ENCODE results near the gene TC2N.
"Not testable (repeated sequence)": the region's sequence is repeated elsewhere in the genome, so short reads cannot be mapped to it uniquely, and the experiment has no call there.

The TC2N gene

GRCh38 chr14:91743305-91743653 lies 124.1 kb downstream of the TC2N start:
- no peaks in the 10 kb centered on the region for H3K4me1 ChIP-seq (ENCODE audit: insufficient read depth, low read length, severe bottlenecking)
- H2AFZ ChIP-seq (ENCODE audit: low read length), result no peak overlapping the region
- no peak overlapping the region for H3K4me3 ChIP-seq (ENCODE audit: low read depth, low read length, poor library complexity, severe bottlenecking)
- H3F3A ChIP-seq (ENCODE audit: insufficient read depth, low read length), result no peaks in the 10 kb centered on the region
- H3K9me2 ChIP-seq (ENCODE audit: low read depth, low read length), result no peaks in the 10 kb centered on the region
- no peaks in the 10 kb centered on the region for H3K36me3 ChIP-seq (ENCODE audit: insufficient read depth, low read length)
- no peak overlapping the region for H3K27ac ChIP-seq (ENCODE audit: low read depth, low read length, poor library complexity, severe bottlenecking)
- no peak overlapping the region for H3K9ac ChIP-seq (ENCODE audit: low read length)
- no peaks in the 10 kb centered on the region for H3K9me3 ChIP-seq (ENCODE audit: low read length)
- no peak for TF ChIP-seq EZH2 (IDR thresholded peaks at IDR 0.05; ENCODE audit: borderline replicate concordance, low read length)
- no peak for TF ChIP-seq CTCF (IDR thresholded peaks at IDR 0.05; ENCODE audit: low read length)
- no peaks in the 10 kb centered on the region for H3K79me2 ChIP-seq (ENCODE audit: insufficient read depth, low read length)
- no peaks in the 10 kb centered on the region for H3K27me3 ChIP-seq (ENCODE audit: insufficient read depth, low read length)
- H3K4me2 ChIP-seq (ENCODE audit: low read length), result no peak overlapping the region
- no peaks in the 10 kb centered on the region for H4K20me1 ChIP-seq (ENCODE audit: insufficient read depth, low read length)

GRCh38 chr14:91742621-91743304 lies 124.6 kb downstream of the TC2N start:
- Histone ChIP-seq H3K9ac (ENCODE audit: low read length) (no peak overlapping the region), H3K36me3 (ENCODE audit: insufficient read depth, low read length) (no peaks in the 10 kb centered on the region), H3K4me3 (ENCODE audit: low read depth, low read length, poor library complexity, severe bottlenecking) (no peak overlapping the region), H3K27me3 (ENCODE audit: insufficient read depth, low read length) (no peaks in the 10 kb centered on the region), H3K9me3 (ENCODE audit: low read length) (no peaks in the 10 kb centered on the region), H4K20me1 (ENCODE audit: insufficient read depth, low read length) (no peaks in the 10 kb centered on the region), H3K27ac (ENCODE audit: low read depth, low read length, poor library complexity, severe bottlenecking) (no peak overlapping the region), H3K4me2 (ENCODE audit: low read length) (no peak overlapping the region), H3F3A (ENCODE audit: insufficient read depth, low read length) (no peaks in the 10 kb centered on the region), H3K4me1 (ENCODE audit: insufficient read depth, low read length, severe bottlenecking) (no peaks in the 10 kb centered on the region), H2AFZ (ENCODE audit: low read length) (no peak overlapping the region), H3K9me2 (ENCODE audit: low read depth, low read length) (no peaks in the 10 kb centered on the region), H3K79me2 (ENCODE audit: insufficient read depth, low read length) (no peaks in the 10 kb centered on the region)
- TF ChIP-seq EZH2 (IDR thresholded peaks at IDR 0.05; ENCODE audit: borderline replicate concordance, low read length) (no peak), CTCF (IDR thresholded peaks at IDR 0.05; ENCODE audit: low read length) (no peak)

GRCh38 chr14:91739867-91740266 lies 127.5 kb downstream of the TC2N start:
- not testable (repeated sequence) for H3K27ac ChIP-seq (ENCODE audit: low read depth, low read length, poor library complexity, severe bottlenecking); H3K4me3 ChIP-seq (ENCODE audit: low read depth, low read length, poor library complexity, severe bottlenecking); H3K4me1 ChIP-seq (ENCODE audit: insufficient read depth, low read length, severe bottlenecking); H3F3A ChIP-seq (ENCODE audit: insufficient read depth, low read length); H3K9me3 ChIP-seq (ENCODE audit: low read length); H3K27me3 ChIP-seq (ENCODE audit: insufficient read depth, low read length); H3K9ac ChIP-seq (ENCODE audit: low read length); H2AFZ ChIP-seq (ENCODE audit: low read length); H3K79me2 ChIP-seq (ENCODE audit: insufficient read depth, low read length); H3K4me2 ChIP-seq (ENCODE audit: low read length); H3K36me3 ChIP-seq (ENCODE audit: insufficient read depth, low read length); H4K20me1 ChIP-seq (ENCODE audit: insufficient read depth, low read length); H3K9me2 ChIP-seq (ENCODE audit: low read depth, low read length)

- Histone ChIP-seq H2AFZ (ENCODE audit: low read length) (no peak overlapping the region), H3F3A (ENCODE audit: insufficient read depth, low read length) (no peaks in the 10 kb centered on the region), H3K4me1 (ENCODE audit: insufficient read depth, low read length, severe bottlenecking) (no peaks in the 10 kb centered on the region), H3K9ac (ENCODE audit: low read length) (no peak overlapping the region), H3K27ac (ENCODE audit: low read depth, low read length, poor library complexity, severe bottlenecking) (no peak overlapping the region), H3K9me2 (ENCODE audit: low read depth, low read length) (no peaks in the 10 kb centered on the region), H3K4me2 (ENCODE audit: low read length) (no peak overlapping the region), H3K79me2 (ENCODE audit: insufficient read depth, low read length) (no peaks in the 10 kb centered on the region), H3K36me3 (ENCODE audit: insufficient read depth, low read length) (no peaks in the 10 kb centered on the region), H3K27me3 (ENCODE audit: insufficient read depth, low read length) (no peaks in the 10 kb centered on the region), H4K20me1 (ENCODE audit: insufficient read depth, low read length) (no peaks in the 10 kb centered on the region), H3K9me3 (ENCODE audit: low read length) (no peaks in the 10 kb centered on the region), H3K4me3 (ENCODE audit: low read depth, low read length, poor library complexity, severe bottlenecking) (no peak overlapping the region)
- TF ChIP-seq CTCF (IDR thresholded peaks at IDR 0.05; ENCODE audit: low read length), result no peak
- no peak for TF ChIP-seq EZH2 (IDR thresholded peaks at IDR 0.05; ENCODE audit: borderline replicate concordance, low read length)
Measured at GRCh38 chr14:91737619-91738018, 129.7 kb downstream of the TC2N start.
